ENCODE data around the gene DPP6.
A peak's percentile ranks its signal among the peaks of the same experiment; 100 is the strongest.

Gene DPP6

GRCh38 chr7:154577141-154577873 is 525.1 kb downstream of the DPP6 start:
- DNase-seq (ENCODE audit: extremely low read depth, low read depth), result no peak
- TF ChIP-seq CTCF (IDR thresholded peaks at IDR 0.05; ENCODE audit: low read depth, low read length, missing control alignments), result no peak

GRCh38 chr7:154578336-154578735 is 526.1 kb downstream of the DPP6 start:
- TF ChIP-seq CTCF (IDR thresholded peaks at IDR 0.05; ENCODE audit: low read depth, low read length, missing control alignments), result no peak
- no peak for DNase-seq (ENCODE audit: extremely low read depth, low read depth)
- no peak overlapping the region for H3K4me3 ChIP-seq (replicated peaks; ENCODE audit: low read depth, low read length)

More at GRCh38 chr7:154577141-154577873, 525.1 kb downstream of the DPP6 start:
- no peak overlapping the region for H3K4me3 ChIP-seq (replicated peaks; ENCODE audit: low read depth, low read length)

DNA sequence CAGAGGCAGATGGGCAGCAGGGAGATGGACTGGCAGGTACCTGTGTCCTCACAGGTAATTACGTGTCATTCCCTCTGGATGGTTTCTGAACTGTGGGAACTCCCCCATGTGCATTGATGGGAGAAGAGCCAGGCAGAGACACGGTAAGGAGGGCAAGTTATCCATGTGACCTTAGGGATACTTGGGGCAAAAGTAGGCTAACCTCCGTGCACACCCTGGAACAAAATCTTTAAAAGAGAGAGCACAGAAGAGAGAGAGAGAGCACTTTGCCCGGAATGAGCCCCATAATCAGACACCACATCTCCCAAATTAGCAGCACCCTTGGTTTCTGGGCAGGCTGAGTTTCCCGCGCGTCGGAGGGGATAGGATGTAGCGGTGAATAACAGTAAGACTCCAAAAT is 527.5 kb downstream of the DPP6 start:
- no peak overlapping the region for H3K4me3 ChIP-seq (replicated peaks; ENCODE audit: low read depth, low read length)
- no peak for DNase-seq (ENCODE audit: extremely low read depth, low read depth)
- no peak for TF ChIP-seq CTCF (IDR thresholded peaks at IDR 0.05; ENCODE audit: low read depth, low read length, missing control alignments)

DNA sequence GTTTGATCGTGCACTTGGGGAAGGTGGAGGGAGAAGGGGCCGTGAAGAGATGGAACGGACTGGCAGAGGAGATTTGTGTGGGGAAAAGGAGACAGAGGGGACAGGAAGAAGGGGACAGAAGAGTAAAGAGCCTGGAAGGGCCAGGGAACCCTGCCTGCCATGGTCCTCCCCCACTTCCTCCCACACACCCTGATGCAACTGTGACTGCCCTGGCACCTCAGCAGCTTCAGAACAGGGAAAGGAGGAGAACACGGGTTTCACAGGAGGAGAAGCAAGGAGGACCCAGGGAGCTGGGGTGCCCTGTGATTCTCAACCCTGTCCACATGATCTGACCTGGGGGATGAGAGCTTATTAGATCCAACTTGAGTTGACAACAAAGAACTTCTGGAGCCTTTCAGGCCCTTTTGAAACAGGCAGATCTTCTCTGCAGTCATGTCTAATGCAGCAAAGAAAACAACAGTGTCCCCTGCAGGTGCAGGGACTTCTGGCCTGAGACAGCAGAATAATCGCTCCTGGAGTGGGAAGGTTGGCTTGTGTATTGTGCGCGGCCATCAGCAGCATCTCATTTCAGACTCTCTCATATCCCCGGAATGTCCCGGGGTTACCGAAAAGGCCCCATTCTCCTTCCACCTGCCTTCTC is 529.2 kb downstream of the DPP6 start:
- no peak for TF ChIP-seq CTCF (IDR thresholded peaks at IDR 0.05; ENCODE audit: low read depth, low read length, missing control alignments)
- H3K4me3 ChIP-seq (replicated peaks; ENCODE audit: low read depth, low read length), result no peak overlapping the region
- DNase-seq (ENCODE audit: extremely low read depth, low read depth), result no peak

DNA sequence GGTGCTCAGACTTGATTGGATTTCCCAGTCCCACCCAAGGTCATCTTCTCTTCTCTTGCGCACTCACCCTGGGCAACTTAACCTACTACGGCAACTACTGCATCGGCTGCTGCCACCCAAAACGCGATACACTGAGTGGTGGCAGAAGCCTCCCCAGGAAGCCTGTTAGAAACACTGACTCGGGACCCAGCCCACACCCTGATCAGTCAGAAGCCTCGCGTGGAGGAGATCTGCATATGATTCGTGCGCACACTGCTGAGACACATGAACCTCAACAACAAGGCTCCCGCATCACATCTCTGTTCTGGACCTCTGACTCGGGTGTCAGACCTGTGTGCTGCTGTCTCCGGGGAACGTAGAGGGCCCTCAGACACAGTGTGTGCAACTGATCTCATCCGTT is 531.3 kb downstream of the DPP6 start:
- no peak for DNase-seq (ENCODE audit: extremely low read depth, low read depth)
- no peak overlapping the region for H3K4me3 ChIP-seq (replicated peaks; ENCODE audit: low read depth, low read length)
- TF ChIP-seq CTCF (IDR thresholded peaks at IDR 0.05; ENCODE audit: low read depth, low read length, missing control alignments), result no peak

- peak; percentile 11 for TF ChIP-seq CTCF (IDR thresholded peaks at IDR 0.05; ENCODE audit: low read depth, low read length, missing control alignments)
- no peak for DNase-seq (ENCODE audit: extremely low read depth, low read depth)
- no peak overlapping the region for H3K4me3 ChIP-seq (replicated peaks; ENCODE audit: low read depth, low read length)
These were observed 532.4 kb downstream of the DPP6 start for GRCh38 chr7:154584352-154585252.
